Measurements from ENCODE around the gene CCDC167.

Gene CCDC167

DNA sequence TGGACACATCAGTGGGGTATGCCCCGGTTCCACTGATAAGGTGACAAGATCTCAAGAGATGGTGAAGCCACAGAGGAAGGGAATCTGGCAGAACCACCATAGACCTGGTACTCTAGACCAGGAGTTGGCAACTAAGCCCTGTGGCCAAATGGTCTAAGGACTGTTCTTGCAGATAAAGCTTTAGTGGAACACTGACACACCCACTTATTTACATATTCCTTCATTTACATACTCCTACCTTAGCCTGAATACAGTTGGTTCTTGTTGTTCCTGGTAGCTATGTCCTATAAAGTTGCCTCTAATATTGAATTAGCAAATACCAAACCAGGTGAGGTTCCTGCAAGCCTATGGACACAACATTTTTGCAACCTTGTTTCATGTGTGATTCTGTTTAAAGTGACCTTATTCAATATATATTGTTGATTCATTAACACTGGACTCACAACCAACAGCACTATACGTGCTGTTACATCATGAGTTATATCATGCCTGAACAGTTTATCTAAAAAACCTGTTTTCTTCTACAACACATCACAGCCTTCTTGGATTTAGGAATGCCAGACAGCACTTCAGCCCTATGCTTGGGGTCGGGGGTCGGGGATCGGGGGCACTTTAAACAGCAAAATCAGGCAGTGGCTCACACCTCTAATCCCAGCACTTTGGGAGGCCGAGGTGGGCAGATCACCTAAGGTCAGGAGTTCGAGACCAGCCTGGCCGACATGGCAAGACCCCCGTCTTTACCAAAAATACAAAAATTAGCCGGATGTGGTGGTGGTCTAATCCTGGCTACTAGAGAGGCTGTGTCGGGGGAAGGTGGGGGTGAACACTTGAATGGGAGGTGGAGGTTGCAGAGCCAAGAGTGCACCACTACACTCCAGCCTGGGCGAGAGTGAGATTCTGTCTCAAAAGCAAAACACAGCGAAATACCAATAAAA, 2.5 kb downstream of the CCDC167 start:
- Histone ChIP-seq H3K4me1 (ENCODE audit: control insufficient read depth, insufficient read depth, low read length) (peaks cover 12% of the 10 kb centered on the region), H3K9ac (ENCODE audit: low read length) (no peak overlapping the region), H3K4me3 (ENCODE audit: low read depth, low read length) (no peak overlapping the region), H3K27ac (ENCODE audit: low read depth, low read length) (no peak overlapping the region), H3K36me3 (ENCODE audit: control insufficient read depth, insufficient read depth, low read length) (no peaks in the 10 kb centered on the region), H3K27me3 (ENCODE audit: control insufficient read depth, insufficient read depth, low read length) (no peaks in the 10 kb centered on the region), H3K9me3 (ENCODE audit: control insufficient read depth, insufficient read depth, low read depth, low read length) (no peaks in the 10 kb centered on the region)

DNA sequence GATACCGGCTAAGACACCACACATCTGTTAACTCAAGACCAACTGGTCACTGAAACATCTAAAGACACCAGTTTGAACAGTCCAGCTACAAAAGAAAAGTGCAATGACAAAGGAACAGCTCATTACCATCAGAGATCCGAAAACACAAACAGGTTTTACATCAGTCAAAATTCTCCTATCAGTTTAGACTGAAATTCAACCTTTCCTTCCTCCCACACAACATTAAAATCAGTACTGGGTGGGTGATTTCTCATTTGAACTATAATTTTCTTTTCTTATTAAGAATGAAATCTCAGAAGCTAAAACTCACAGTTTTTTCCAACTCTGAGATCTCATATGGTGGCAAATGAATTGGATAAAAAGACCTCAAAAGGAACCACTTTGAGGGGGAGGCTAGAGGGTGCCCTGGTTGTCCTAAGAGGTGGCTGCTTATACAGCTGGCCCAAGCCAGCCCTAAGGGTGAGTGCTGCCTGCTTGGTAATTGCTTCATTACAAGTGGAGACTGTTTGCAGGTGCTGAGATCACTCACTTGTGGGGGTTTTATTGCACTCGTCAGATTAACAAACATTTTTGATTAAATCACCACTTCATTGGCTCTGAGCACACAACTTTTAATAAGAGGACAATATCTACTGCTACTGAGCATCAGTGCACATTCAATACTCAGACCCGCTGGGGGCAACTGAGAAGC, 4.3 kb downstream of the CCDC167 start:
- Histone ChIP-seq H3K4me1 (ENCODE audit: control insufficient read depth, insufficient read depth, low read length) (peaks cover 19% of the 10 kb centered on the region), H3K27ac (ENCODE audit: low read depth, low read length) (no peak overlapping the region), H3K9ac (ENCODE audit: low read length) (no peak overlapping the region), H3K27me3 (ENCODE audit: control insufficient read depth, insufficient read depth, low read length) (no peaks in the 10 kb centered on the region), H3K9me3 (ENCODE audit: control insufficient read depth, insufficient read depth, low read depth, low read length) (no peaks in the 10 kb centered on the region), H3K36me3 (ENCODE audit: control insufficient read depth, insufficient read depth, low read length) (no peaks in the 10 kb centered on the region), H3K4me3 (ENCODE audit: low read depth, low read length) (no peak overlapping the region)

DNA sequence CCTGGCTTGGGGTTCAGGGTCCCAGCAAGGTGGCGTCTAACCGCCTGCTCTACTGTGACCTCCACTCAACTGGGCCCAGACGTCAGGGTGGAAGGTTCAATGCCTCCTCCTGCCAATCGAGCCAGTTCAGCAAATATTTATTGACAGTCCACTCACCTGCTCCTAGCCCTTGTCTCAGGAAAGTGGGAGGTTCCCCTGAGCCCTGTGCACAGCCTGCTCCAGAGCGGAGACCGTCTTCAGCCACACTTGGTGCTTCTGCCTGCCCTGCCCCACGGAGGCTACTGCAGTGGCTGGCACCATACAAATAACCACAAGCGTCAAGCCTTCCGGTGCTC, 6.1 kb downstream of the CCDC167 start:
- no peaks in the 10 kb centered on the region for H3K27me3 ChIP-seq (ENCODE audit: control insufficient read depth, insufficient read depth, low read length)
- no peaks in the 10 kb centered on the region for H3K36me3 ChIP-seq (ENCODE audit: control insufficient read depth, insufficient read depth, low read length)
- no peak overlapping the region for H3K27ac ChIP-seq (ENCODE audit: low read depth, low read length)
- H3K4me3 ChIP-seq (ENCODE audit: low read depth, low read length), result no peak overlapping the region
- H3K4me1 ChIP-seq (ENCODE audit: control insufficient read depth, insufficient read depth, low read length), result peaks cover 31% of the 10 kb centered on the region
- no peaks in the 10 kb centered on the region for H3K9me3 ChIP-seq (ENCODE audit: control insufficient read depth, insufficient read depth, low read depth, low read length)
- no peak overlapping the region for H3K9ac ChIP-seq (ENCODE audit: low read length)

DNA sequence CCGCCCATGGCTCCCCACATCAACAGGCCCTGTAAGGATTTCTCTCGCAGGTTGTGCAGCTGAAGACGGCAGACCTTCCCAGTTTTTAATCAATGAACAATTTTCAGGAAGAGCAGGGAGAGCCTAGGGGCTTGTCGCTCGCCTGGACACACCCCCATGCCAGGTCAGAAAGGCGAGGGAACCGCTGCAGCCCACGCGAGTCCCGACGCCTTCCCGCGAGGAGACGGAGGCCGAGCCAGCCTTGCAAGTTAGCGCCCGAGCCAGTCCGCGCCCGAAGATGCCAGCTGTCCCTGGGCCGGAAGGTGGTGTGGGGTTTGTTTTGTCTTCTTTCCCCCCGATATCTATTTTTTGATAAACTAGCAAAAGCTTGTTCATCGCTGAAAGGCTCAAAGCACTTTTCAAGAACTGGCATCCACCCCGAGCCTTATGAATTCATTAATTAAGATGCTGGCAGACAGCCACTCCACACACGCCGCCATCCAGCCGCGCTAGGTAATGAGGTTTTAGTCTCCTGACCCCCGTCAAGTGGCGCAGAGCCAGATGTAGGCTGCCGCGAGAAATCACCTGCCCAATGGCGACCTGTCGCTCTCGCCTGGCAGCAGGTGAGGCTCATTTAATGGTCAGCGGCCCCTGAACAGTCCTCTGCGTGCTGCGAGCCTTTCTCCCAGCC, 6.6 kb downstream of the CCDC167 start:
- no peak overlapping the region for H3K9ac ChIP-seq (ENCODE audit: low read length)
- no peak overlapping the region for H3K4me3 ChIP-seq (ENCODE audit: low read depth, low read length)
- no peaks in the 10 kb centered on the region for H3K36me3 ChIP-seq (ENCODE audit: control insufficient read depth, insufficient read depth, low read length)
- H3K4me1 ChIP-seq (ENCODE audit: control insufficient read depth, insufficient read depth, low read length), result peaks cover 31% of the 10 kb centered on the region
- H3K27me3 ChIP-seq (ENCODE audit: control insufficient read depth, insufficient read depth, low read length), result no peaks in the 10 kb centered on the region
- H3K9me3 ChIP-seq (ENCODE audit: control insufficient read depth, insufficient read depth, low read depth, low read length), result no peaks in the 10 kb centered on the region
- no peak overlapping the region for H3K27ac ChIP-seq (ENCODE audit: low read depth, low read length)

DNA sequence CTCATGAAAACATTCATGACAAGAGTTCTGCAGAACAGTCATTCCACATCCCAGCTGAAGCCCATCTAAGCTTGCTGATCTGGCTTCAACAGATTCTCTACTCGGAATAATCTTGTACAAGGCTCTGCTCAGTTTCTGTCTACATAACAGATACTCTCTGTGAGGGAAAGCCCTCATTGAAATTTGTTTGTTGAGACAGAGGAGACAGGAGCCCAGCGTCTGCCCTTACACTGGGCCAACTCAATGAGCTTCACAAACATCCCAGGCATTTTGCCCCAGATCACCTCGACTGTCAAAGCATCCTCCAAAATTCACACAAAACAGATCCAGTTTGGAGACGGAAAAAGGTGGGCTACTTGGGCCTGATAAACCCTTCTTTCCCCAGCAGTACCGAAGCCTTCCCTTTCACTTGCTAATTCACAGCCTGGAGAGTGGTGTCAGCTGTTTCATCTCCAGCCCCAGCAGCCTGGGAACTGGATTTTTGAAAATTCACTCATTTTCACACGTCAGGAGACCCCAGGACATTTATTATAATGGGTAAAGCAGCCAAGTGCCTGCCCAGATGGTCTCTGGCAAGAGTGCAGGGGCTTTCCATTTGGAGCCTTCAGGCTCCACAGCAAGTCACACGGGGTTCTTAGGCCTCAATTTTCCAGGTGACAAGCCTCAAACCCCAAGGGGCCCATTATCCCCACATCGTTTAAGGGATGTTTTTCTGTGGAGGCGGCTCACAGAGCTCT, 7.3 kb downstream of the CCDC167 start:
- peaks cover 31% of the 10 kb centered on the region for H3K4me1 ChIP-seq (ENCODE audit: control insufficient read depth, insufficient read depth, low read length)
- H3K27ac ChIP-seq (ENCODE audit: low read depth, low read length), result no peak overlapping the region

DNA sequence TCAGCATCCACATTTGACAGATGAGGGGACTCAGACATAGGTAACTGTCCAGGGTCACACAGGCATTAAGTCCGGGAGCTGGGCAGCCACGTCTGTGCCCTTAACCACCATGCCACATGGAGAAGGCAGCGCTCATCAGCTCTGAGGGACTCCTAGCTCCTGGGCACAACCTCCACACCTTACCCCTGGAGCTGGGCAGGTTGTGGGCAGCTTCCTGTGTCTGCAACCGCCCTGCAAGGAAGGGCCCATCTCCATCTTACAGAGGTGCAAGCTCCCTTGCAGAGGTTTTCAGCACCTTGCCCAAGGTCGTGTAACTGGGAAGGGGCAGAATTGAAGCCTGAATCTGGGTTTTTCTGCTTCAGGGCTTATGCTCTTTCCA, 7.9 kb downstream of the CCDC167 start:
- no peaks in the 10 kb centered on the region for H3K9me3 ChIP-seq (ENCODE audit: control insufficient read depth, insufficient read depth, low read depth, low read length)
- peaks cover 31% of the 10 kb centered on the region for H3K4me1 ChIP-seq (ENCODE audit: control insufficient read depth, insufficient read depth, low read length)
- H3K27me3 ChIP-seq (ENCODE audit: control insufficient read depth, insufficient read depth, low read length), result no peaks in the 10 kb centered on the region
- H3K4me3 ChIP-seq (ENCODE audit: low read depth, low read length), result no peak overlapping the region
- no peak overlapping the region for H3K9ac ChIP-seq (ENCODE audit: low read length)
- no peaks in the 10 kb centered on the region for H3K36me3 ChIP-seq (ENCODE audit: control insufficient read depth, insufficient read depth, low read length)
- no peak overlapping the region for H3K27ac ChIP-seq (ENCODE audit: low read depth, low read length)

More for the DNA sequence above, 7.3 kb downstream of the CCDC167 start:
- no peaks in the 10 kb centered on the region for H3K9me3 ChIP-seq (ENCODE audit: control insufficient read depth, insufficient read depth, low read depth, low read length)
- H3K27me3 ChIP-seq (ENCODE audit: control insufficient read depth, insufficient read depth, low read length), result no peaks in the 10 kb centered on the region
- no peak overlapping the region for H3K9ac ChIP-seq (ENCODE audit: low read length)
- H3K36me3 ChIP-seq (ENCODE audit: control insufficient read depth, insufficient read depth, low read length), result no peaks in the 10 kb centered on the region
- no peak overlapping the region for H3K4me3 ChIP-seq (ENCODE audit: low read depth, low read length)

DNA sequence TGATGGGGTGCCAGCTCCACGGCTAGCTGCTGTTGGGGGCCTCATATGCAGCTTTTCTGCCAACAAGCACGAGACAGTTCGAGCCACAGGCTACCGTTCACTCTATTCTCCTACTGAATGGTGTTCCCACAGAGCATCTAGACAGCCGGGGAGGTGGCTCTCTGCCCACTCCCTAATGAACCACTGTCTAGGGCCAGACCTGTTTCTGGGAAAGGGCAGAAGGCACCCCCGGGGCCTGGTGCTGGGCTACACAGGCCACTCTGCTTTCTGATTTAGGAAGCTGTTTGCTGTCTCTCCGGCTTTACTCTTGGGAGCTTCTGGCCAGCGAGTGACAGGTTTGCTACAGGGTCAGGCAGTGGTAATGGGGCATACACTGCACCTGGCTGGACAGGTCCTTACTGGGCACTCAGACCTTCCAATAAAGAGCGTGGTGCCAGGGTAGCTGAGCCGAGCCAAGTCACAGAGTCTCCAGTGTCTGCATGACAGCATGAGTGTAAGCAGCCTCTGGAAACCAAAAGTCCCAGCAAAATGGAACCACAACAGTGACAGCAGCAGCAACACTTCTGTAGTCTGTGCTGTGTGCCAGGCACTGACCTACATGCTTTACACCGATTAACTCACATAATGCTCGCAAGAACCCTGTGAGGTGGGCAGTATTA, 8.4 kb downstream of the CCDC167 start:
- Histone ChIP-seq H3K27ac (ENCODE audit: low read depth, low read length) (no peak overlapping the region), H3K9me3 (ENCODE audit: control insufficient read depth, insufficient read depth, low read depth, low read length) (no peaks in the 10 kb centered on the region), H3K9ac (ENCODE audit: low read length) (no peak overlapping the region), H3K4me3 (ENCODE audit: low read depth, low read length) (no peak overlapping the region), H3K36me3 (ENCODE audit: control insufficient read depth, insufficient read depth, low read length) (no peaks in the 10 kb centered on the region), H3K4me1 (ENCODE audit: control insufficient read depth, insufficient read depth, low read length) (peaks cover 31% of the 10 kb centered on the region), H3K27me3 (ENCODE audit: control insufficient read depth, insufficient read depth, low read length) (no peaks in the 10 kb centered on the region)

DNA sequence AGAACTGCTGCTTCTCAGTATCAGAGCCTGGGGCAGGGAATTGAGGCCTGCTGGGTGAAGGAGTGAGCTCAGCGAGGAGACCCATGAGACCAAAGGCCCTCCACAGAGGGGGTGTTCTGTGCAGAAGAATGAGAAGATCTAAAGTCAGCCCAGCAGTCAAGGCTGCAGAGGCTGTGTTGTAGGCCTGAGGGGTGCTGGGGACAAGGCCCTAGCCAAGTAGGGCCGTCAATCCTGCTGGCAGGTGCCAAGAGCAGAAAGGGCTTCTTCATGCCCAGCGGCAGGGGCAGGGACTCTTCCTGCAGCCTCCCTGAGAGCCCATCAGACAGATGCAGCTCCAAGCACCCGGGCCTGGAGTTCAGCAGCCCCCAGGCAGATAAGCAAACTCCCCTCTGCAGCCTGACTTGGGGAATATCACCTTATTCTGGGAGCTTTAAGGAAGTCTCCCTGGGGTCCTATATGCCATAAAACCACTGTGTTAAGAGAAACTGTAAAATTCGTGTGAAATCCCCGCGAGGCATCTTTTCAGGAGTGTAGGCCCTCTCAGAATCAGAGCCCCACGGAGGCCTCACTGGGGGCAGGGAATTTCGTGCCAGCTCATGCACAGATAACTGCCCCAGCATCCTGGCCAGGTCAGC, 9.0 kb downstream of the CCDC167 start:
- Histone ChIP-seq H3K4me1 (ENCODE audit: control insufficient read depth, insufficient read depth, low read length) (peaks cover 31% of the 10 kb centered on the region), H3K27me3 (ENCODE audit: control insufficient read depth, insufficient read depth, low read length) (no peaks in the 10 kb centered on the region), H3K36me3 (ENCODE audit: control insufficient read depth, insufficient read depth, low read length) (no peaks in the 10 kb centered on the region), H3K4me3 (ENCODE audit: low read depth, low read length) (no peak overlapping the region), H3K9me3 (ENCODE audit: control insufficient read depth, insufficient read depth, low read depth, low read length) (no peaks in the 10 kb centered on the region), H3K27ac (ENCODE audit: low read depth, low read length) (no peak overlapping the region), H3K9ac (ENCODE audit: low read length) (no peak overlapping the region)

DNA sequence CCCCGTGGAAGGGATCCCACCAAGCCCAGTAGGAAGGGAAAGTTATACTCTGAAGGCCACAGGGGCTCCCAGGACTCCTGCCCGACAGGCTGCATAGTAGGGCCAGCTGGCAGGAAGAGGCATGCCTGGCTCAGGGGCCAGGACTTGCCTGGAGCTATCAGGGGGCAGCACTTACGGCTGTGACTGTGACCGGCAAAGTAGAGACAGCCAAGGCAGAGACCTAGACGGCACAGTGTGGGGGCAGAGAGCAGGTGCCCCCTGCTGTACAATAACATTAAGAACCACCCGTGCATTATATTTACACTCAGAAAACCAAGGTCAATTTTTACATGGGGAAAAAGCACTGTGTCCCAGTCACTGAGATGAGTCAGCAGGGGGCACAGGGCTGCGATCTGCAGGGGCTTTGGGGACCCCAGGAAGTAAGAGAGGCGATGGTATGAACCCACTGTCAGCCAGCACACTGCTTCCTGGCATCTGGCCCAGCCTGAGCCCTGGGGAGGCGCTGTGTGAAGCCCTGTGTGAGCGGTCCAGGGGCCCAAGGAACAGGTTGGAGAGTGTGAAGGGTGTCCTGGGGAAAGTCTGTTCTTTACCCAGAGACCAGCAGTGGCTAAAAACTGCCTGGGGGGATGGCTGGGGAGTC, 9.9 kb downstream of the CCDC167 start:
- Histone ChIP-seq H3K27me3 (ENCODE audit: control insufficient read depth, insufficient read depth, low read length) (no peaks in the 10 kb centered on the region), H3K9me3 (ENCODE audit: control insufficient read depth, insufficient read depth, low read depth, low read length) (no peaks in the 10 kb centered on the region), H3K4me3 (ENCODE audit: low read depth, low read length) (no peak overlapping the region), H3K27ac (ENCODE audit: low read depth, low read length) (no peak overlapping the region), H3K4me1 (ENCODE audit: control insufficient read depth, insufficient read depth, low read length) (peaks cover 31% of the 10 kb centered on the region), H3K9ac (ENCODE audit: low read length) (no peak overlapping the region), H3K36me3 (ENCODE audit: control insufficient read depth, insufficient read depth, low read length) (no peaks in the 10 kb centered on the region)

DNA sequence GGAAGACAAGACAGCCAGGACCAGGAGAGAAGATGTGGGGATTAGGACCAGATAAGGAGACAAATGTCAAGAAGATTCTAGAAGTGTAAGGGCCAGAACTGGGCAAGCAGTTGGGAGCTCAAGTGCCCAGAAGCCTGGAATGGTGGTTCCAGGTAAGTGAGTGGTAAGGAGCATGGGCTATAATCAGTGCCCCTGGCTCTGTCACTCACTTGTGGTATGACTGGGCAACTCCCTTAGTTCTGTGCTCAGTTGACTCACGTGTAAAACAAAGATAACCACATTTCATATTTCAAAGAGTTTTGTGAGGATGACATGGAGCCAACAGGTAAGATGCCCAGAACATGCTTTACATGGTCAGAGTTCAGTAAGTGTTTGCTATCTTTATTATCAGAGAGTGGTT, 11.2 kb downstream of the CCDC167 start:
- Histone ChIP-seq H3K9ac (ENCODE audit: low read length) (no peak overlapping the region), H3K27me3 (ENCODE audit: control insufficient read depth, insufficient read depth, low read length) (no peaks in the 10 kb centered on the region), H3K4me3 (ENCODE audit: low read depth, low read length) (no peak overlapping the region), H3K27ac (ENCODE audit: low read depth, low read length) (no peak overlapping the region), H3K36me3 (ENCODE audit: control insufficient read depth, insufficient read depth, low read length) (peaks cover 4% of the 10 kb centered on the region; the same call in 1 of the 2 replicates), H3K4me1 (ENCODE audit: control insufficient read depth, insufficient read depth, low read length) (peaks cover 31% of the 10 kb centered on the region), H3K9me3 (ENCODE audit: control insufficient read depth, insufficient read depth, low read depth, low read length) (no peaks in the 10 kb centered on the region)
